ENCODE results near the gene SEMA3A.

SEMA3A gene

GRCh38 chr7:84182301-84182700 lies 12.3 kb downstream of the SEMA3A start:
- H3K9ac ChIP-seq (ENCODE audit: low read length): no peak overlapping the region

GRCh38 chr7:84181628-84182027 lies 13.0 kb downstream of the SEMA3A start:
- no peaks in the 10 kb centered on the region for H3K9me3 ChIP-seq (ENCODE audit: insufficient read depth, low read length)
- no peaks in the 10 kb centered on the region for H4K20me1 ChIP-seq (ENCODE audit: insufficient read depth, low read length)
- H3K9ac ChIP-seq (ENCODE audit: low read length): no peak overlapping the region
- no peaks in the 10 kb centered on the region for H3K27me3 ChIP-seq (ENCODE audit: low read depth, low read length)
- peak overlapping the region; percentile 32; the same call in 1 of the 2 replicates for H3K27ac ChIP-seq (ENCODE audit: low read length)
- no peaks in the 10 kb centered on the region for H3K79me2 ChIP-seq (ENCODE audit: low read length)
- H3K4me2 ChIP-seq (ENCODE audit: low read length): peak overlapping the region; percentile 64
- peaks cover 34% of the 10 kb centered on the region for H3K4me1 ChIP-seq (ENCODE audit: low read length)
- H3K4me3 ChIP-seq (ENCODE audit: low read length): peak overlapping the region; percentile 40
- H3K36me3 ChIP-seq (replicated peaks; ENCODE audit: low read depth, low read length): no peaks in the 10 kb centered on the region
- no peak for TF ChIP-seq EZH2phosphoT487 (IDR thresholded peaks at IDR 0.05; ENCODE audit: low read depth)
- TF ChIP-seq CTCF (IDR thresholded peaks at IDR 0.05; ENCODE audit: low read depth, low read length): no peak
- no peak overlapping the region for H2AFZ ChIP-seq (ENCODE audit: low read depth, low read length)

More at GRCh38 chr7:84182301-84182700, 12.3 kb downstream of the SEMA3A start:
- Histone ChIP-seq H3K4me2 (ENCODE audit: low read length) (peak overlapping the region; percentile 64), H3K4me1 (ENCODE audit: low read length) (peaks cover 41% of the 10 kb centered on the region), H3K4me3 (ENCODE audit: low read length) (peak overlapping the region; percentile 40), H2AFZ (ENCODE audit: low read depth, low read length) (no peak overlapping the region), H3K27me3 (ENCODE audit: low read depth, low read length) (no peaks in the 10 kb centered on the region), H3K9me3 (ENCODE audit: insufficient read depth, low read length) (no peaks in the 10 kb centered on the region), H3K27ac (ENCODE audit: low read length) (0 out of 2 replicates have a peak overlapping the region, but pooled peaks have one; percentile 32), H4K20me1 (ENCODE audit: insufficient read depth, low read length) (no peaks in the 10 kb centered on the region), H3K36me3 (replicated peaks; ENCODE audit: low read depth, low read length) (no peaks in the 10 kb centered on the region), H3K79me2 (ENCODE audit: low read length) (no peaks in the 10 kb centered on the region)
- TF ChIP-seq CTCF (IDR thresholded peaks at IDR 0.05; ENCODE audit: low read depth, low read length): no peak
- TF ChIP-seq EZH2phosphoT487 (IDR thresholded peaks at IDR 0.05; ENCODE audit: low read depth): no peak

- H3K4me1 ChIP-seq (ENCODE audit: low read length): peaks cover 17% of the 10 kb centered on the region
- H4K20me1 ChIP-seq (ENCODE audit: insufficient read depth, low read length): no peaks in the 10 kb centered on the region
- no peaks in the 10 kb centered on the region for H3K9me3 ChIP-seq (ENCODE audit: insufficient read depth, low read length)
- H3K4me3 ChIP-seq (ENCODE audit: low read length): no peak overlapping the region
- TF ChIP-seq CTCF (IDR thresholded peaks at IDR 0.05; ENCODE audit: low read depth, low read length) (no peak), EZH2phosphoT487 (IDR thresholded peaks at IDR 0.05; ENCODE audit: low read depth) (no peak)
- no peaks in the 10 kb centered on the region for H3K79me2 ChIP-seq (ENCODE audit: low read length)
- H3K36me3 ChIP-seq (replicated peaks; ENCODE audit: low read depth, low read length): no peaks in the 10 kb centered on the region
- H3K27me3 ChIP-seq (ENCODE audit: low read depth, low read length): no peaks in the 10 kb centered on the region
- H3K4me2 ChIP-seq (ENCODE audit: low read length): no peak overlapping the region
- H3K27ac ChIP-seq (ENCODE audit: low read length): no peak overlapping the region
- no peak overlapping the region for H2AFZ ChIP-seq (ENCODE audit: low read depth, low read length)
- no peak overlapping the region for H3K9ac ChIP-seq (ENCODE audit: low read length)
These were observed 16.7 kb downstream of the SEMA3A start for GRCh38 chr7:84177758-84178412.

GRCh38 chr7:84176716-84177115 lies 17.9 kb downstream of the SEMA3A start:
- no peak overlapping the region for H3K4me2 ChIP-seq (ENCODE audit: low read length)
- no peak overlapping the region for H3K4me3 ChIP-seq (ENCODE audit: low read length)
- no peak overlapping the region for H3K27ac ChIP-seq (ENCODE audit: low read length)
- no peaks in the 10 kb centered on the region for H3K79me2 ChIP-seq (ENCODE audit: low read length)
- no peaks in the 10 kb centered on the region for H4K20me1 ChIP-seq (ENCODE audit: insufficient read depth, low read length)
- H3K4me1 ChIP-seq (ENCODE audit: low read length): peaks cover 5% of the 10 kb centered on the region
- no peak overlapping the region for H3K9ac ChIP-seq (ENCODE audit: low read length)
- H3K9me3 ChIP-seq (ENCODE audit: insufficient read depth, low read length): no peaks in the 10 kb centered on the region
- TF ChIP-seq CTCF (IDR thresholded peaks at IDR 0.05; ENCODE audit: low read depth, low read length) (no peak), EZH2phosphoT487 (IDR thresholded peaks at IDR 0.05; ENCODE audit: low read depth) (no peak)
- H2AFZ ChIP-seq (ENCODE audit: low read depth, low read length): no peak overlapping the region
- no peaks in the 10 kb centered on the region for H3K27me3 ChIP-seq (ENCODE audit: low read depth, low read length)
- H3K36me3 ChIP-seq (replicated peaks; ENCODE audit: low read depth, low read length): no peaks in the 10 kb centered on the region

Measured in OCI-LY3 (cell line).